Measurements from ENCODE around the gene AP1B1.

GRCh38 chr22:29326481-29326880 lies 61.9 kb downstream of the AP1B1 start:
- TF ChIP-seq ATF7 (IDR thresholded peaks at IDR 0.05) (no peak), ATF7 (CRISPR knock-in tag; IDR thresholded peaks at IDR 0.05) (no peak), PCBP2 (optimal IDR thresholded peaks at IDR 0.05; ENCODE audit: low read depth, low read length, poor library complexity, severe bottlenecking) (no peak), POLR2AphosphoS5 (IDR thresholded peaks at IDR 0.05; ENCODE audit: low read depth, low read length) (no peak)

All from HepG2 (cell line).